Activated CD4-positive, alpha-beta T cell treated with anti-CD3 and anti-CD28 coated beads for 24 hours (primary cell): Measurements from ENCODE around the gene TRPM3.
"Not testable (repeated sequence)": the region's sequence is repeated elsewhere in the genome, so short reads cannot be mapped to it uniquely, and the experiment has no call there.

Experiments
- DNase-seq, 2 donors: peaks; one replicate each; pipeline ENCODE4 v3.0.0-alpha.2; 2020; ENCODE audit warnings: low read depth in 2 of 2

TRPM3 gene

DNA sequence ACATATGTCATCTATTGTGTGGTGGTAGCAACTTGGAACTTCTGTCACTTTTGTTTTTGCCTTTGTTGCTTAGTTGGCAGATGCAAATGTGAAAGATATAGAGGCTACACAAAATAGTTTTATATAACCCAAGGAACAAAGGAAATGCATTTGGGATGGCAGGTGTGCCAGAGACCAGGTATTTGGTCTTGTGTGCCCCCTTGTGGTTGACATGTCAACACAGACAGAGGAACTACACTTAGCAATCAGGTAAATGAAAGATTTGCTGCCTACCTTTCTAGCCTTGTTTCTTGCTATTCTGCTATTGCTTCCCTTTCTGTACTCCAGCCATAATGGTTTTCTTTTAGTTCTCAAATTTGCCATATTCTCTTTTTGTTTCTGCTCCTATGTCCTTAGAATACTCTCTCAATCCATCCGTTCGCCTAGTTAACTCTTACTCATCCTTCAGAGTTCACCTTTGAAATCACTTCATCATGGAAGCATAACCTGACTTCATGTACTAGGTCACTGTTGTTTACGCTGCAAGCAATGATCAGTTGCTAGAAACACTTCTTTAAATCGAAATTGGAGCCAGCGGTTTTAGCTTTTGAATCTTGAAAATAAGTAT is 119.5 kb downstream of the TRPM3 start:
- DNase-seq = no peak

DNA sequence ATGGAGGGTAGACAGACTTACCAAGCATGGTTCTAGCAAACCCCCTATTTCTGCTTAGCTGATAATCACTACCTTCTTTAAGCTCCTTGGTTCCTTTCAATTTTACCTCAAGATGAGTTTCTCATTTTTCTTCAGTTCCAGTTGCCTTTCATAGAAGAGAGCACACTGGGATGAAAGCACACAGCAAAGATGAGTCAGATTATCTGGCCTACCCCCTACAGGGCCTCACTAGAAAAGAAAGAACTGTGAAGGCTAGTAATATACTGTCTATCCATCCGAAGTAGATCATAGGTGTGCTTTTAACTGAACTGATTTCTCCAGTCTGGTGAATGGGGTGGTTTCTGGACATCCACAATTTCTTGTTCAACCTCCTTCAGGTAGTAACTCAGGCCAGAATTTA is 122.5 kb downstream of the TRPM3 start:
- no peak for DNase-seq

DNA sequence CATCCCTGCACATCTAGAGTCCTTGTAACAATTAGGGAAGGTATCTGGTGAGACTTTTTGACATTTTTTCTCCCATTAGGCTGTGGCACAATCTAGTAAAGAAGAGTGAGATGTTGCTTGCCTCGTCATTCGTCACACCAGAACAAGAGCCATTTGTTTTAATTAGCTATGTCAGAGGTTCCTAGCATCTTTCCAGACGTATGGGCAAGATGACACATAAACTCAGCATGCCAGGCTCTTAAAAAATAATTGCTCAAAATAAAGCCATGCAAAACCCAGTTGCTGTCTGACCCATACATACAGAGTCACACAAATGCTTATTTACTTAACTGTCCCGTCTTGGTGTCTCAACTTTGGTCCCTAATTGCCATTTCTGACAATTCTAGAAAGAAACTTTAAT is 125.9 kb downstream of the TRPM3 start:
- no peak for DNase-seq

DNA sequence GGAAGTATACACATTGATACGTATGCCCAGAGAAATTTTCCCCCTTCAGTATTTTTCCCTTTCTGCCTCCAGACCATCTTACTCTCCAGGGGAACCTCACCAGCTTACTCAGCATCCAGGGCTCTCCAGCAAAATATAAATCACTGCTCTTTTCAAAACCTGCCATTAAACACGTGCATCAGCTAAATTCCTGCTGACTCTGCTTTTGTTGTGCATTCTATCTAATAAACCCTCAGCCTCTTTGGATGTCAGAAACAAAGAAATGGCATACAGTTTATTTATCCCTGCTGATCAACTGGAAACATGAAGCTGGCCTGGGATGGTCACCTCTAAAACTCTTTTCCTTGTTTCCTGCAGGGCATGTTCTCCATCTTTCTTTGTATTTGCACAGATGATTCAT is 126.8 kb downstream of the TRPM3 start:
- DNase-seq = no peak

DNA sequence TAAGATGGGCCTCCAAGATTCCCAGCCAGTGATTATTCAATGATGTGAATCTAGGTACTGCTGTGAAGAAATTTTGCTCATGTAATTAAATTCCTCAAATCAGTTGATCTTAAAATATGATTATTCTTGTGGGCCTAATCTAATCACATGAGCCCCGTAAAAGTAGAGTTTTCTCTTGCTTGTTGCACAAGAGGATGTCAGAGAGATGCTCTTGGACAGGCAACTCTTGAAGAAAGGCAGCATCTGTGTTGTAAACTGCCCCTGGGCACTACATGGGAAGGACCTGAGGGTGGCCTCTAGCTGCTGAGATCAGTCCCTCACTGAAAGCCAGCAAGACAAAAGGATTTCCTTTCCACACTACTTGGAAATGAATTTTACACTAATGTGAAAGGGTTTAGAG is 132.9 kb downstream of the TRPM3 start:
- no peak for DNase-seq

DNA sequence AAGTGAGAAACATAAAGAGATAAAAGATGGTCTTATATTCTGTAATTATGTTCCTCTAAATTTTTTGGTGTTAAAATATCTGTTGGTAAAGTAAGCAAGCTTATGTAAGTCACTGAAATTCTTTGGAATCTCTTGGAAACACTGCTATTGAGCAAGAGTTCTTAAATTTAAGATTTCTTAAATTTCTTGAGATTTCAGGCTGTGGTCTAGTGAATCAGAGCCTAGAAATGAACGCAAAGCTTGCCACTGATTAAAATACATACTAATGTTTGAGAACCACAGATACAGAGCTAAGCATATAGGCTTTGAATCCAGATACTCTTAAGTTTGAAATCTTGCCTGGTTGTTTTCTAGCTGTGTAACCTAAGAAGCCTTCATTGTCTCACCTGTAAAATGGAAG is 133.4 kb downstream of the TRPM3 start:
- no peak for DNase-seq

DNA sequence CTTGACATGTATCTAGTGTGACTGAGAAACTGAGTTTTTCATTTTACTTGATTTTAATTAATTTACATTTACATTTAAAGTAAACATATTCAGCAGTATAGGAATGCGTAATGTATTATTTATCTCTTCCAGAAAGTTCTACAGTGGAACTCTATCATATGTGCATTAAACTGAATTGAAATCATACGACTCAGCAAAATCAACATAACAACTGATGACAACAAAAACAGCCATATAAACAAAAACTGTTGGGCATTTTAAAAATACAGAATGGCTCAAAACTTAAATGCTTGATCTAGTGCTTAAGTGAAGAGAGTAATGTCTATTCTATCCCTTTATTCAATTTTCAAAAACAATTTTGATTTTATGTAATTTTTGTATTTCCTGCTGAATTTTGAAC is 134.4 kb downstream of the TRPM3 start:
- no peak for DNase-seq

DNA sequence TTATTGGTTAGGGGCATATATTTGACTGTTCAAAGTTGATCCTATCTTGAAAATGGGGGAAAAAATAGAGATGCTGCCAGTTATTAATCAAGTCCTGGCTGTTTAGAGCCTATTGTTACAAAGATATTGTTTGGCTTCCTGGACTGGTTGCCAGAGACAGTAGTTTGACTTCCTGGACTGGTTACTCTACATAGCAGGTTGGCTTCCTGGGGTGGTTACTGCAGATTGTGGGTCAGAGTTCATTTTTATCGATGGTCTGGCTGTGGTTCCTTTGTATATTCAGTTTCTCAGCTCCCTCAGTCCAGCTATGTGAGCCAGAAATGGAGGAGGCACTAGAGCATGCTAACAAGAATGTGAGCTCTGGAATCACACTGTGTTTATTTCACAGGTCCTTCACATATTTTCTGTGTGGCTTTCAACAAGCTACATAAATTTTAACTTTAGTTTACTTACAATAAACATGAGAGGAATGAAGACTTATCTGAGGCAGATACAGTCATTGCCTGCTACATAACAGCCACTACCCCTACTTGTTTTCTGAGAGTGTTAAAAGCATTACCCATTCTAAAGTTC is 137.6 kb downstream of the TRPM3 start:
- no peak for DNase-seq

DNA sequence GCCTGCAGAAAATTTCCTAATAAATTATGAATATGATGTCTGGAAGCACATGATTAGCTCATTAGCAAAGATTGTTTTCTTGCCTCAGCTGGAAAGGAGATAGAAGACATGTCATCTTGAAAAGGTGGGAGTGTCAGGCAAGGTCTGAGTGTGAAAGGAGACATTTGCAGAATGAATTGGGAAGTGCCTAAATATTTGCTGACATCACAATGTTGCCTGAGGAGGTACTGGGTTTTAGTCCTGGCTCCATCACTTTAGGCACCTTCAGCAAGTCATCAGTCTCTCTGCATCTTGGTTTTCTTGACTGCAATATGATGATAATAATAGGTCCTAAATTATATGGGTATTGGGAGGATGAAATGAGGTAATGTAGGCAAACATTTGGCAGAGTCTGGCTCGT is 140.1 kb downstream of the TRPM3 start:
- no peak for DNase-seq

DNA sequence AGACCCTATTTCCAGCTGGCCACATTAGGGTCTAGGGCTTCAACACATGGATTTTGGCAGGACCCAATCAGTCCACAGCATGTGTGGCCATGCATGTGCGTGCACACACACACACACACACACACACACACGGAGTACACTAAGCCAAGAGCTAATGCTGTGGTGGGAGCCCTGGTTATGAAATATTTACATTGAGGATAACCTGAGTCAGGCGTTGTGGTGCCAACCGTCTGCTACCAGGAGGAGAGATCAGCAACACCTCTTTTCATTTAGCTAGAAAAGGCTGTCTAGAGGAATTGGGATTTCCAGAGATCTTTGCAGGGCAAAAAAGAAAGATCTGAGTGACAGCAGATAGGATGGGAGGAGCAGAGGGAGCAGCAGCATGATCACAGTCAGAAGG is 141.5 kb downstream of the TRPM3 start:
- no peak for DNase-seq

DNA sequence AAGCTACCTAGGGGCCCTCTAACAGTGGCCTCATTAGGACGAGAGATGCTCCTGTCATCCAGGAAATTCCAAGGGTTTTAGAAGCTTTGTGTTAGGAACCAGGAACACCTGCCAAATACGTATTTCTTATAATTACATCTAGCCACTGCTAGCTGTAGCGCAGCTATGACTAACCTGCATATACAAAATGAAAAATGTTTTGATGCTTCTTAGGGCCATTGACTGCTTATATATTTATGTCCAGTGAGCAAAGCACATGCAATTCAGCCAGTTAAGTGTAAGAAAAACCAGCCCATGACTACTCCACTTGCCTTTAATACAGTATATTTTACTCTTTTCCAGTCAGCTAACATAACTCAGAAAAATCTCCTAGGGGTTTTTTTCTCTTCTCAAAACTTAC is 143.3 kb downstream of the TRPM3 start:
- DNase-seq = no peak

DNA sequence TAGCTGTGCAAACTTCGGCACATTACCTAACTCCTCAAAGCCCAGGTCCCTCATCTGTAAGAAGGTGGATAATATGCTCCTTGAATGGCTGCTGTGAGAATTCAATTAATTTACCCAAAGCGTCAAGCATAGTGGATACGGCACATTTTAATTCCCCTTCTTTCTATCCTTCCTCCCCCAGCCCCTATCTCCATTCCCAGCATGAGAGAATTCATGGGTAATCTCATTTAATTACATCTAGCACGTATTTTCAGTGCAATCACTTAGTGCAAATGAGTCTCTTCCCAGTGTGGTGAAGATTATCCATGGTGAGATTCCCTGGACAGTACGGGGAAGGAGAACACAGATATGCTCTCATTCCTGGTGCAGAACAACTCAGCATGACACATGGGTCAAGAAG is 145.6 kb downstream of the TRPM3 start:
- DNase-seq = no peak

DNA sequence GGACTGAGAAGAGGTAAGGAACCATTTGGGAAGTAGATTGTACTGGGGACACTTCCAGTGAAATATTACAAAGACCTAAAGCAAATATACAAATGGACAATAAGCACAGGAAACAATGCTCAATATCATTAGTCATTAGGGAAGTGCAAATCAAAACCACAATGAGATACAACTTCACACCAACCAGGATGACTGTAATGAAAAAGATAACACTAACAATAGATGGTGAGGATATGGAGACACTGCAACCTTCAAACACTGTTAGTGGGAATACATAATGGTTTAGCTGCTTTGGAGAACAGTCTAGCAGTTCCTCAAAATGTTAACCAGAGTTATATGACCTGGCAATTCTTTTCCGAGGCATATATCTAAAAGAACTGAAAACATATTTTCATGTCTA is 149.7 kb downstream of the TRPM3 start:
- DNase-seq = no peak

DNA sequence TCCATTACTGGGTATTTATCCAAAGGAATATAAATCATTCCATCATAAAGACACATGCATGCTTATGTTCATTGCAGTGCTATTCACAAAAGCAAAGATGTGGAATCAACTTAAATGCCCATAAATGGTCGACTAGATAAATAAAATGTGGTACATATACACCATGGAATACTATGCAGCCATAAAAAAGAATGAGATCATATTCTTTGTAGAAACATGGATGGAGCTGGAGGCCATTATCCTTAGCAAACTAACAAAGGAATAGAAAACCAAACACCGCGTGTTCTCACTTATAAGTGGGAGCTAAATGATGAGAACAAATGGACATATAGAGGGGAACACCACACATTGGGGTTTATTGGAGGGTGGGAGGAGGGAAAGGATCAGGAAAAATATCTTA is 155.0 kb downstream of the TRPM3 start:
- not testable (repeated sequence) for DNase-seq

DNA sequence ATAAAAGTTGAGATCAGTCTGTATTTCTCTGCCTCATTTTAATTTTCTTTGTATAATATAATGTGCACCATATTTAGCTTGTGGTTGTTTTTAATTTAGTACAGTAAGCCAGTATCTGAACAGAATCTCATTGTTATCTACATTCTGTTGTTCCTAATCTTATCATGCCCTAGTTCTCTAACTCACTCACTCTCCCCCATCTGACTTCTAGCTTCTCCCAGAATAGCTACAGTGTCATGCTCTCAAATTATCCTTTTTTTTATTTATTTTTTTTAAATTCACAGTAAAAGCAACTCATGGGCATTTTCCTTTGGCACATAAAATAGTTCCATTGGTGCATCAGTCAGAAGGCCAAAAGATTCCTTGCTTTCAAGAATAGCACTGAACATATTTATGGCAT is 156.6 kb downstream of the TRPM3 start:
- no peak for DNase-seq

DNA sequence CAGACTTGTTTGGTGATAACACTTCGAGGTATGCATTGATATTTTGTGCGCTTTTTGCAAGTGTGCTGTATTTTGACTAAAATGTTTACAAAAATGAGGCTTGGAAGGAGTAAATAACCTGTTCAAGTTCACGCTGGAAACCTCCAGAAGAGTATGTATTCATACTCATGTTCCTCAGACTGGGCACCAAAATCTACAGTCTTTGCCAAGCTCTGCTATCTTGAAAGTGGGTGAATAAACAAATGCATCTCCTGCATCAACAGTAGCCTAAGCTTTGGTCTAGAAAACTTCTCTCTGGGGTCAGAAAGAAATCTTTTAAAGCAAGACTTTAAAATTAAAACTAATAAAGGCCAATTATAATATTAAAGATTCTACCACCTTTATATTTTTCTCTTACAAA is 157.9 kb downstream of the TRPM3 start:
- no peak for DNase-seq

DNA sequence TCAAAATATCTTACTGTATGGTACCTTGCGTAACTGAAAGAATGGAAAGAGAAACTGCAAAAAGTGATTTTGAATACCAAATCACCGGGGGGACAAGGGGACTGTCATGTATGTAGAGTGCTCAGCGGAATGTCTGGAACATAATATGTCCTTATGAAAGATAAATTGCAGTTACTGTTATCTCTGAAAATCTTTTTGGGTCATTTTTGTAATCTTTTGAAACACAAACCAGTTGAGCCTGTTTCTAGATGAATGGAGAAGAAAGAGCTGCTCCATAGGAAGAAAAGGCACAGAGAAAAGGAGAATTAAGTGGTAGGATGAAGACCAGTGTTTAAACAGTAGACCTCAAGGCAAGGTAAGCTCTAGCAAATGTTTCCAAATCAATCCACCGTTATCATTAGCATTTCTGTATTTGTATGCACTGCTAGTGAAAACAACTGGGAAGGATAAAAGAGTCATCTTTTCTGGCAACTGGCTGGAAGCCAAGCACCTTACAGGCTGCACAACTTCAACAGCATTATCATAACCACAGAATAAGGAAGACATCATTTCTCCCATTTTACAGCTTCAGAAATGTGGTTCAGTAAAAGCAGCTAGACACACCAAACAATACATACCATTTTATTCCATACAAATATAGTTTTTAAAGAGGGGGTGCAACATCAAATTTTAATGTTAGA is 158.5 kb downstream of the TRPM3 start:
- DNase-seq = no peak

DNA sequence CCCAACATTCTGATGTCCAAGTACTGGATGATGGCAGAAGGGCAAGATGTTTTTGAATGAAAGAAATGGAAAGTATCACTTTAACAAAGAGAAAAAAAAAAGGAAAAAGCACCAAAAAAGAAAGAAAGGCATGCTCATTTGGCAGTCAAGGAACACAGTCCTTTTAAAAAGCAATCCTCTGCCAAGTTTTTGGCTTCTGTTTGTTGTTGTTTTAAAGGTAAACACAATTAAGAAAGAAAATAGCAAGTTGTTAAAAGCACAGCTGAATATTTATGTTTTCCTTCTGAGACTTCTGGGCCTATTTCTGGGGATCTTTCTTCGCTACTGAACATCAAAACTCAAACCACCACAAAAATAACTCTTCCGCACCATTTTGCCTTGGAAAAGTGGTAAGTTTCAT is 162.1 kb downstream of the TRPM3 start:
- DNase-seq = no peak

DNA sequence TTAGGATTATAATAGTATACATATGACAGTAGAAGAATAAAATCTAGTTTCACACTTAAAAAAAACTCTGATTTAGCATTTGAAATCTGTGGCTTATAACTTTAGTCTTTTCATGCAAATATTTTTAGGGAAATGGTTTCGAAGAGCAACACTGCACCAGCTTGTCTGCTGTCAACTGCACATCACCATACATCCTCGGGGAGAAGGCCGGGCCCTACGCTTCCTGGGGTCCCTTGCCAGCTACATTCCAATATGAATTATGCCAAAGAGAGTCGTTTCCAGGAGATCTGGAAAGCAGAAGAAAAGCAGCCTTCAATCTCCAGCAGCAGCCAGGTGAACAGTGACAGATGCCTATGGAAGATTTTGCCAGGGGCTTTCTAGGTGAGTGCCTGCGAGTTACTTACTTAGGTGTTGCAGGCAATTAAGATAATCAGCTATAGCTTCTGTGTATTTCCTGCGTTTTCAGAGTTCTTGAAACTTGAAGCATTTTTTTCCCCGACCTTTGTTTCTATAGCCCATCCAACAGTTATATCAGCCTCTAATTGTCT is 166.8 kb downstream of the TRPM3 start:
- no peak for DNase-seq

DNA sequence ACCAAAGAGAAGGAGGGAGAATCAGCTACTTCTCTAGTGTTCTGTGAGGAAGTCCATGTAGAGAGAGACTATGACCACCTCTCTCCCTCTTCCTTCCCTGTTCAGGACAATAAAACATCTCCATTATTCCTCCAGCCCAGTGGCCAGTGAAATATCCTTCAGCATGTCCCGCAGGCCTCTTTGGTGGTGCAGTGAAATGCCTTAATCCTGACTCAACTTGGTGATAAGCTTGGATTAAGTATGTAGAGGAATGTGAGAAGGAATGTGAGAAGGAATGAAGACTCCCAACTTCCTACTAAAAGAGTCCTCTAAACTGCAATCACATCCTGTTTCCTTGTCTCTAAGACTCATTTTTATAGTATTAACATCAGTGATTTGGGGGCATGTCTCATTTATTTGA is 167.3 kb downstream of the TRPM3 start:
- DNase-seq = no peak

DNA sequence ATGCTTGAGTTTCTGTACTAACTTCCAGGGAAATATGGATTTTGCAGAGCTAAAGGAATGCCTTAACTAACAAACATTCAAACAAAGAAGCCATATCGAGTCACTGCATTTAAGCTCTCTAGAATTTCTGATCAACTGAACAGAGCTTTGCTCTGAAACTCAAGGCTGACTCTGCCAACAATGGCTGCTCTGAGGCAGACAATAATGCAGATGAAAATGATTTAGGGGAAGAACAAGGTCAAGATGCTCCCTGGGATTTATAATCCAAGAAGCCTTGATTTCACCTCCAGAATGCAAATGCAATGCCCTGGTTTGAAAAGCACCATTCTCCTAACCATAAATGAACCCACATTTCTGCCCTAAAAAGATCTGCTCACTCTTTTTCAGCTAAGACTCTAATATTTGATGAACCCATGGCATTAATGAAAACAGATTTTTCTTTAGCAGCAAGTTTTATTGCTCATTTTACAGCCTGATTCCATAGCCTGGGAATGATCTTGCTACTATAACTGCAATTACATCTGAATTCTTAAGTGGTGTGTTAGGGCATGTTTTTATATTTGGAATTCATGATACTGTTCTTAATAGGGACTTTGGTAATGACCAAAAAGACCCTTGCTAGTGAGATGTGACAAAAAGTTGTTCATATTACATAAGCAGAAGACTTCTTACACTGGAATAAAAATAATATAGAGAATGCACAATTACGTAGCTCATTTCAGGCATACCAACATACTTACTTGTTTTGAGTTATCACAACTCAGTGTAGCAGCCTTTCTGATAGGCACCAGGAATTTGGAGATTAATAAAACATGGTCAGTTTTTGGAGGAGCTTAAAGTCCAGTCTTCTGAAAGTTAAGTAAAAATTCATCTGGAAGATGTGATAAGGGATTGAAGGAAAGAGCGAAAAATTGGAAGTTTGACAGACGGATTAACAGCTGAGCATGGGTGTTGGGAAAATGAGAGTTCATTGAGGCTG is 169.4 kb downstream of the TRPM3 start:
- no peak for DNase-seq

DNA sequence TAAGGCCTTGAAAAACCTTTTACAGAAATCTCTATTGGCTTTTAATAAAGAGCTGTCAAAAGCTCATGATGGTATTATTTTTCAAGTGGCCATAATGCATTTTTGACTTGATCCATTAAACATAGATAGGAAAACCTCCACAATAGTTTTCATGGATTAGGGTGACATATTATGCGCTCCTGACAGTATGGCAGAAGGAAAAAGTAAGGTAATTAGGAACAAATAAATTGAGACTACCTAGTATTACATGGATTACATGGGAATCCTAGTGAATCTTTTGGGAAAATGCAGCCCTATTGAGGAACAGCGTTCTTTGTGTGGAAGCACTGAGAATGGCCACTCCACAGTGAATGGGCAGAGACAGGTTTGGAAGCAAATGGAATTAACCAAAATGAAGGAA is 171.2 kb downstream of the TRPM3 start:
- no peak for DNase-seq
